Measurements from ENCODE around the gene HERC3.
A peak's percentile ranks its signal among the peaks of the same experiment; 100 is the strongest.

HERC3 gene

GRCh38 chr4:88728146-88728545 is 135.9 kb downstream of the HERC3 start:
- no peak for TF ChIP-seq CTCF (conservative IDR thresholded peaks at IDR 0.05; ENCODE audit: low read depth, low read length)
- no peak for DNase-seq (ENCODE audit: low read depth)
- H3K4me3 ChIP-seq (ENCODE audit: low read depth, low read length): no peak overlapping the region

- H3K4me3 ChIP-seq (ENCODE audit: low read depth, low read length): no peak overlapping the region
- TF ChIP-seq CTCF (conservative IDR thresholded peaks at IDR 0.05; ENCODE audit: low read depth, low read length): no peak
- DNase-seq (ENCODE audit: low read depth): no peak
These were observed 137.0 kb downstream of the HERC3 start for GRCh38 chr4:88729146-88729760.

- no peak for TF ChIP-seq CTCF (conservative IDR thresholded peaks at IDR 0.05; ENCODE audit: low read depth, low read length)
- DNase-seq (ENCODE audit: low read depth): no peak
- no peak overlapping the region for H3K4me3 ChIP-seq (ENCODE audit: low read depth, low read length)
These were observed 138.5 kb downstream of the HERC3 start for GRCh38 chr4:88730811-88731210.

- TF ChIP-seq CTCF (conservative IDR thresholded peaks at IDR 0.05; ENCODE audit: low read depth, low read length): no peak
- H3K4me3 ChIP-seq (ENCODE audit: low read depth, low read length): no peak overlapping the region
- no peak for DNase-seq (ENCODE audit: low read depth)
These were observed 139.1 kb downstream of the HERC3 start for GRCh38 chr4:88731381-88731780.

- no peak overlapping the region for H3K4me3 ChIP-seq (ENCODE audit: low read depth, low read length)
- DNase-seq (ENCODE audit: low read depth): no peak
- TF ChIP-seq CTCF (conservative IDR thresholded peaks at IDR 0.05; ENCODE audit: low read depth, low read length): no peak
These were observed 140.6 kb downstream of the HERC3 start for GRCh38 chr4:88732714-88733368.

- no peak overlapping the region for H3K4me3 ChIP-seq (ENCODE audit: low read depth, low read length)
- no peak for TF ChIP-seq CTCF (conservative IDR thresholded peaks at IDR 0.05; ENCODE audit: low read depth, low read length)
- DNase-seq (ENCODE audit: low read depth): no peak
These were observed 142.2 kb downstream of the HERC3 start for GRCh38 chr4:88734403-88734949.

GRCh38 chr4:88735564-88735963 is 143.3 kb downstream of the HERC3 start:
- TF ChIP-seq CTCF (conservative IDR thresholded peaks at IDR 0.05; ENCODE audit: low read depth, low read length): no peak
- DNase-seq (ENCODE audit: low read depth): peak; percentile 39
- no peak overlapping the region for H3K4me3 ChIP-seq (ENCODE audit: low read depth, low read length)

Measured in choroid plexus epithelial cell (primary cell).